Gastrocnemius medialis (tissue), 4 donors: ENCODE measurements around the gene GPR180.

Source experiments
- CTCF ChIP-seq, 5 experiments: fragments of 450-650 bp in 3 of 5; fragments of 200-600 bp in 2 of 5; sonication (generic) in 2 of 5; IDR thresholded peaks in 4 of 5; conservative IDR thresholded peaks in 1 of 5; 1 replicate in 4 of 5; 2 replicates in 1 of 5; pipeline ENCODE4 v1.5.1; 2016 to 2019; ENCODE audit warnings: antibody characterized with exemption in 5 of 5, mild to moderate bottlenecking in 3 of 5, moderate library complexity in 3 of 5
- POLR2A ChIP-seq, 2 donors: fragments of 450-650 bp; IDR thresholded peaks; one replicate each; pipeline ENCODE4 v1.6.1; 2017; ENCODE audit warnings: antibody characterized with exemption in 2 of 2, mild to moderate bottlenecking in 2 of 2, moderate library complexity in 2 of 2

GRCh38 chr13:94656766-94657165 lies 55.1 kb downstream of the GPR180 start:
- TF ChIP-seq CTCF (IDR thresholded peaks at IDR 0.05 in 4 of 5, conservative IDR thresholded peaks at IDR 0.05 in 1 of 5) (no peak), POLR2A (IDR thresholded peaks at IDR 0.05) (no peak)
